Measurements from ENCODE around the gene IFNL4.

DNA sequence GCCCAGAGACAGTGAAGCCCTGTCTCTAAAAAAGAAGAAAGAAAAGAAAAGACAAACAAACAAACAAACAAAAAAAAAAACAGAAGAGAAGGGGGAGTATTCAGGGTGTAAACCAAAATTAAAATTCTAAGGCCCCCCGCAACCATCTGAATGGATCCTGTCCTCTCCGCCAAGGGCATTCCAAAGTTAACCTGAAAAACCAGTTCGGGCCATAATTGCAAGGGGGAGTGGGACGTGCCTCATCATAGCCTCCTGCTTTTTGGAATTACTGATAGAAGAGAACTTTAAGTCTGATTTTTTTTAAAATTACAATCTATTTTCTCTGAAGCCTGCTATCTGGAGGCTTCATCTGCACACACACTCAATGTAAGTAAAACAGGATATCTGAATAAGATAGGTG is 13.8 kb upstream of the IFNL4 start:
- TF ChIP-seq POLR2A (IDR thresholded peaks at IDR 0.05) = no peak
- TF ChIP-seq, protein P1, sequence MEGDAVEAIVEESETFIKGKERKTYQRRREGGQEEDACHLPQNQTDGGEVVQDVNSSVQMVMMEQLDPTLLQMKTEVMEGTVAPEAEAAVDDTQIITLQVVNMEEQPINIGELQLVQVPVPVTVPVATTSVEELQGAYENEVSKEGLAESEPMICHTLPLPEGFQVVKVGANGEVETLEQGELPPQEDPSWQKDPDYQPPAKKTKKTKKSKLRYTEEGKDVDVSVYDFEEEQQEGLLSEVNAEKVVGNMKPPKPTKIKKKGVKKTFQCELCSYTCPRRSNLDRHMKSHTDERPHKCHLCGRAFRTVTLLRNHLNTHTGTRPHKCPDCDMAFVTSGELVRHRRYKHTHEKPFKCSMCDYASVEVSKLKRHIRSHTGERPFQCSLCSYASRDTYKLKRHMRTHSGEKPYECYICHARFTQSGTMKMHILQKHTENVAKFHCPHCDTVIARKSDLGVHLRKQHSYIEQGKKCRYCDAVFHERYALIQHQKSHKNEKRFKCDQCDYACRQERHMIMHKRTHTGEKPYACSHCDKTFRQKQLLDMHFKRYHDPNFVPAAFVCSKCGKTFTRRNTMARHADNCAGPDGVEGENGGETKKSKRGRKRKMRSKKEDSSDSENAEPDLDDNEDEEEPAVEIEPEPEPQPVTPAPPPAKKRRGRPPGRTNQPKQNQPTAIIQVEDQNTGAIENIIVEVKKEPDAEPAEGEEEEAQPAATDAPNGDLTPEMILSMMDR (IDR thresholded peaks at IDR 0.05) = no peak
- no peak for TF ChIP-seq POLR2AphosphoS5 (IDR thresholded peaks at IDR 0.05)
- no peak for TF ChIP-seq EP300 (IDR thresholded peaks at IDR 0.05)
